Measurements from ENCODE around the gene CEP72.

The CEP72 gene

DNA sequence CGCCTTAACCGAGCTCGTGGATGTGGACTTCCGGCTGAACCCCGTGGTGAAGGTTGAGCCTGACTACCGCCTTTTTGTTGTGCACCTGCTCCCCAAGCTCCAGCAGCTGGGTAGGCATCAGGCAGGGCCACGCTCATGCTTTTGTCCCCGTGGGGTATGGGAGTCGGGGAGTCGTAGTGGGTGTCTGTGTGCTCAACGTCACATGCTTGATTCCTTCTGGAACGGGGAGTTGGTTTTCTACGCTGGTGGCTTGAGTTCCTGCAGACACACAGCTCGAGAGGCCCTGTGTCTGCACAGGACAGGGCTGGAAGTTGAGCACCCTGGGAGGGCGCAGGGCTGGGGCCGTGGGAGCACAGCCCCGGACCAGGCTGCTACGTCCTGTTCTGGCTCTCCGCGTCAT lies 8.0 kb downstream of the CEP72 start:
- H3K4me1 ChIP-seq (ENCODE audit: low read depth, poor library complexity, severe bottlenecking), result no peaks in the 10 kb centered on the region
- no peak overlapping the region for H3K9ac ChIP-seq
- H3K79me2 ChIP-seq (ENCODE audit: insufficient read depth, low read depth), result peaks cover 32% of the 10 kb centered on the region
- no peaks in the 10 kb centered on the region for H3K27me3 ChIP-seq (ENCODE audit: insufficient read depth, low read depth)
- no peak overlapping the region for H2AFZ ChIP-seq (ENCODE audit: low read depth)
- no peak overlapping the region for H3K27ac ChIP-seq
- no peak overlapping the region for H3K4me3 ChIP-seq (IDR thresholded peaks at IDR 0.05; ENCODE audit: insufficient read depth, low read depth, low read length)
- peaks cover 3% of the 10 kb centered on the region; the same call in 1 of the 2 replicates for H3K36me3 ChIP-seq (ENCODE audit: insufficient read depth)
- H3K4me2 ChIP-seq, result no peak overlapping the region
- H4K20me1 ChIP-seq (ENCODE audit: insufficient read depth), result no peaks in the 10 kb centered on the region
- TF ChIP-seq, protein P1, sequence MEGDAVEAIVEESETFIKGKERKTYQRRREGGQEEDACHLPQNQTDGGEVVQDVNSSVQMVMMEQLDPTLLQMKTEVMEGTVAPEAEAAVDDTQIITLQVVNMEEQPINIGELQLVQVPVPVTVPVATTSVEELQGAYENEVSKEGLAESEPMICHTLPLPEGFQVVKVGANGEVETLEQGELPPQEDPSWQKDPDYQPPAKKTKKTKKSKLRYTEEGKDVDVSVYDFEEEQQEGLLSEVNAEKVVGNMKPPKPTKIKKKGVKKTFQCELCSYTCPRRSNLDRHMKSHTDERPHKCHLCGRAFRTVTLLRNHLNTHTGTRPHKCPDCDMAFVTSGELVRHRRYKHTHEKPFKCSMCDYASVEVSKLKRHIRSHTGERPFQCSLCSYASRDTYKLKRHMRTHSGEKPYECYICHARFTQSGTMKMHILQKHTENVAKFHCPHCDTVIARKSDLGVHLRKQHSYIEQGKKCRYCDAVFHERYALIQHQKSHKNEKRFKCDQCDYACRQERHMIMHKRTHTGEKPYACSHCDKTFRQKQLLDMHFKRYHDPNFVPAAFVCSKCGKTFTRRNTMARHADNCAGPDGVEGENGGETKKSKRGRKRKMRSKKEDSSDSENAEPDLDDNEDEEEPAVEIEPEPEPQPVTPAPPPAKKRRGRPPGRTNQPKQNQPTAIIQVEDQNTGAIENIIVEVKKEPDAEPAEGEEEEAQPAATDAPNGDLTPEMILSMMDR (conservative IDR thresholded peaks at IDR 0.05; ENCODE audit: low read depth, low read length), result no peak

DNA sequence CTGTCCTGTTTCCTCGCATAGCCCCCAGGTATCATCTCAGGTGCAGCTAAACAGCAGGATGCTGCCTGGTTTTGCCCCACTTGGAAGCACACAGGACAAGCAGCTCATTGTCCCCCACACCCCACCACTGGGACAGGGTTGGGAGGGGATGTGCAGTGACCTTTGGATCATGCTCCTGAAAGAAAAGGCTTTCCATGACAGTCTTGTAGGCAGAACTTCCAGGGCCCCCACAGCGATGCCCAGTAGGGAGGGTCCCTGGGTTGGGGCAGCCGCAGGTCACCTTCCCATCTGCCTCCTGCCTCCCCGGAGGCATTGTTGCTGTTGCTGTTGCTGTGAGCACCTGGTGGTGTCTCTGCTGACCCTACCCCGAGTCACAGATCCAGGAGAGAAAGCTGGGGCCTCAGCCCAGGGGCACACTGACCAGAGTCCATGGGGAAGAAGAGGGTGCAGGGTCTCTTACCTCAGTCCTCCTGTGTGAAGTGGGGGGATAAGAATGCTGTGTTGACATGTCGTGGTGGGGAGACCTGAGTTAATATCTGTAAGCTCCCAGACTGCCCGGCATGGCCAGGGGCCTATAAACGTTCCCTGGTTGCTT lies 8.5 kb downstream of the CEP72 start:
- Histone ChIP-seq H3K4me2 (no peak overlapping the region), H3K4me1 (ENCODE audit: low read depth, poor library complexity, severe bottlenecking) (no peaks in the 10 kb centered on the region), H3K9ac (no peak overlapping the region), H3K36me3 (ENCODE audit: insufficient read depth) (peaks cover 3% of the 10 kb centered on the region; the same call in 1 of the 2 replicates), H3K79me2 (ENCODE audit: insufficient read depth, low read depth) (peaks cover 26% of the 10 kb centered on the region), H4K20me1 (ENCODE audit: insufficient read depth) (no peaks in the 10 kb centered on the region), H2AFZ (ENCODE audit: low read depth) (no peak overlapping the region), H3K27me3 (ENCODE audit: insufficient read depth, low read depth) (no peaks in the 10 kb centered on the region), H3K27ac (no peak overlapping the region), H3K4me3 (IDR thresholded peaks at IDR 0.05; ENCODE audit: insufficient read depth, low read depth, low read length) (no peak overlapping the region)
- TF ChIP-seq, protein P1 (conservative IDR thresholded peaks at IDR 0.05; ENCODE audit: low read depth, low read length), result no peak

DNA sequence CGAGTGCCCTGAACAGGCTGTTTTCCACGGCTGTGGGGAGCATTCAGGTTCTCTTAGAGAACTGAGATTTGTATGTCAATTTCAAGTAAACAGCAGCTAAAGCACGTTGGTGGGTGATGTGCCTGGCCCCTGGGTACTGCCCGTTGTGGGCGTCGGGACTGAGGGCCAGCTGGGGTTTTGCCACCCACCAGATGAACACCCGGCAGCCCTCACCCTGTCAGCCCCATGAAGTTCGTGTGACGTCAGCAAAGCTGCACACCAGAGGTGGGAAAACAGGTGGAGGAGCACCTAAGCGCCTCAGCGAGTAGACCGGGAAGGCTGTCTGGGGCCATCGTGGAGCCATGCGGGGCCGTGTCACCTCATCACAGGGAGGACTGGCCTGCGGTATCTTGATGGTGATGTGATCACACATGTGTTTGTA lies 9.2 kb downstream of the CEP72 start:
- Histone ChIP-seq H3K27ac (no peak overlapping the region), H3K4me1 (ENCODE audit: low read depth, poor library complexity, severe bottlenecking) (no peaks in the 10 kb centered on the region), H3K4me2 (no peak overlapping the region), H4K20me1 (ENCODE audit: insufficient read depth) (no peaks in the 10 kb centered on the region), H3K79me2 (ENCODE audit: insufficient read depth, low read depth) (peaks cover 20% of the 10 kb centered on the region), H3K9ac (no peak overlapping the region), H3K36me3 (ENCODE audit: insufficient read depth) (peaks cover 3% of the 10 kb centered on the region; the same call in 1 of the 2 replicates), H3K4me3 (IDR thresholded peaks at IDR 0.05; ENCODE audit: insufficient read depth, low read depth, low read length) (no peak overlapping the region), H3K27me3 (ENCODE audit: insufficient read depth, low read depth) (no peaks in the 10 kb centered on the region), H2AFZ (ENCODE audit: low read depth) (no peak overlapping the region)
- TF ChIP-seq, protein P1 (conservative IDR thresholded peaks at IDR 0.05; ENCODE audit: low read depth, low read length), result no peak

DNA sequence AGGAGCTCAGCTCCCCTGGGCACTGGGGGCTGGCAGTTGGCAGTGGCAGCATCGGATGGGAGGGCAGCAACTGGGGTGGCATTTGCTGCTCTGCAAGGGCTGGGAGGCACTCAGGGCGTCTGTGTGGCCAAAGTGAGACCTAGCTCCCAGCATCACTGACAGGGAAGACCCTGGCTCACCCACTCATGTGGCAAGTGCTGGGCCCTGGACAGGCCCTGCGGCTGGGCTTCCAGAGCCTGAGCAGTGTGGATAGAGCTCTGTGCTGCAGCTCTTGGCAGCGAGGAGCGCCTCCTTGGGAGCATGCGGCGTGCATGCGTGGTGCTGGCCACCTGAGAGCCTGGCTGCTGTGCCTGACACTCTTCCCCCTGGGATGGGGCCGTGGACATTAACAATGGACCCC lies 10.2 kb downstream of the CEP72 start:
- Histone ChIP-seq H3K4me2 (no peak overlapping the region), H4K20me1 (ENCODE audit: insufficient read depth) (no peaks in the 10 kb centered on the region), H3K36me3 (ENCODE audit: insufficient read depth) (peaks cover 3% of the 10 kb centered on the region; the same call in 1 of the 2 replicates), H2AFZ (ENCODE audit: low read depth) (no peak overlapping the region), H3K4me3 (IDR thresholded peaks at IDR 0.05; ENCODE audit: insufficient read depth, low read depth, low read length) (no peak overlapping the region), H3K9ac (no peak overlapping the region), H3K27me3 (ENCODE audit: insufficient read depth, low read depth) (no peaks in the 10 kb centered on the region), H3K79me2 (ENCODE audit: insufficient read depth, low read depth) (peaks cover 9% of the 10 kb centered on the region), H3K4me1 (ENCODE audit: low read depth, poor library complexity, severe bottlenecking) (peaks cover 7% of the 10 kb centered on the region), H3K27ac (no peak overlapping the region)
- TF ChIP-seq, protein P1 (conservative IDR thresholded peaks at IDR 0.05; ENCODE audit: low read depth, low read length), result no peak

All from KMS-11 (cell line).